ENCODE data around the gene LRRC26. TPM values are rescaled to one million over a fixed set of nuclear protein-coding genes. Genes with fewer than 3 reads are reported as not detected.
"Not testable (repeated sequence)": the region's sequence is repeated elsewhere in the genome, so short reads cannot be mapped to it uniquely, and the experiment has no call there.

The LRRC26 gene
- total RNA-seq, 1 experiment from 2014 or later: 0.52 TPM

DNA sequence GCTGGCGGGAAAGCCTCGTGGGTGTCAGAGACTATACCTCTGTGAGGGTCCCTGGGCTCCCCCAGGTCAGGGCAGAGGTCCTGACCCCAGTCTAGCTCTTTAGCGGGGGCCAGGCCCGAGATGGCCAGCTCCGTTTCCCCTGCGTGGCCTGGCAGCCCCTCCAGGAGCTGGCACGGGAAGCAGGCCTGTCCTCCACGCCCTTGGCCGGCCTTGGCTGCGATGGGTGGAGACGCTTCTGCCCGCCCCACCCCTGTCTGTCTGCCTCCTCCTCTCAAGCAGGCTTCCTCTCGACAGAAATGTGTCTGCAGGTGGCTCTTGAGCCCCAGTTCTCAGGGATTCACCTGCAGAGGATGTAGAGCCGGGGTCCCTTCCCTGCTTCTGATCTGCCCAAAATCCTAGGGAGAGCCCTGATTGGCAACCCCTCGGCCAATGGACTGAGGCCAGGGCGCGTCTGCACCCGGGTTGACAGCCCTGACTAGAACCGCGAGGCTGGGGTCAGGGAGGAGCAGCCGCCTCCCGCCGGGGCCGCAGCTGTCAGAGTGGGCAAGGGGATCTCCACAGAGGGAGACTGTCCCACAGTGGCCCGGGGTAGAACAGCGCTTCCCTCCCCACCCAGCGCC is 33.5 kb downstream of the LRRC26 start:
- CTCF ChIA-PET: interaction anchor here (0.7 kb wide), 1 partner anchor 84 kb away, joined by 3 read pairs; no protein-coding TSS in a partner anchor
- H3K27me3 Mint-ChIP-seq (ENCODE audit: unreplicated experiment): peaks cover 45% of the 10 kb centered on the region
- BruUV-seq (replicated peaks): no TSS peak
- DNase-seq: no peak
- no peaks in the 10 kb centered on the region for H3K4me1 Mint-ChIP-seq (ENCODE audit: low read depth, unreplicated experiment)
- no peak overlapping the region for H3K27ac Mint-ChIP-seq (ENCODE audit: unreplicated experiment)
- no peak overlapping the region for H3K4me3 Mint-ChIP-seq (ENCODE audit: low read depth, unreplicated experiment)
- TF ChIP-seq, protein P1, sequence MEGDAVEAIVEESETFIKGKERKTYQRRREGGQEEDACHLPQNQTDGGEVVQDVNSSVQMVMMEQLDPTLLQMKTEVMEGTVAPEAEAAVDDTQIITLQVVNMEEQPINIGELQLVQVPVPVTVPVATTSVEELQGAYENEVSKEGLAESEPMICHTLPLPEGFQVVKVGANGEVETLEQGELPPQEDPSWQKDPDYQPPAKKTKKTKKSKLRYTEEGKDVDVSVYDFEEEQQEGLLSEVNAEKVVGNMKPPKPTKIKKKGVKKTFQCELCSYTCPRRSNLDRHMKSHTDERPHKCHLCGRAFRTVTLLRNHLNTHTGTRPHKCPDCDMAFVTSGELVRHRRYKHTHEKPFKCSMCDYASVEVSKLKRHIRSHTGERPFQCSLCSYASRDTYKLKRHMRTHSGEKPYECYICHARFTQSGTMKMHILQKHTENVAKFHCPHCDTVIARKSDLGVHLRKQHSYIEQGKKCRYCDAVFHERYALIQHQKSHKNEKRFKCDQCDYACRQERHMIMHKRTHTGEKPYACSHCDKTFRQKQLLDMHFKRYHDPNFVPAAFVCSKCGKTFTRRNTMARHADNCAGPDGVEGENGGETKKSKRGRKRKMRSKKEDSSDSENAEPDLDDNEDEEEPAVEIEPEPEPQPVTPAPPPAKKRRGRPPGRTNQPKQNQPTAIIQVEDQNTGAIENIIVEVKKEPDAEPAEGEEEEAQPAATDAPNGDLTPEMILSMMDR (IDR thresholded peaks at IDR 0.05; ENCODE audit: unreplicated experiment): no peak
- H3K36me3 Mint-ChIP-seq (ENCODE audit: insufficient read depth, unreplicated experiment): no peaks in the 10 kb centered on the region
- H3K9me3 Mint-ChIP-seq (ENCODE audit: low read depth, unreplicated experiment): no peaks in the 10 kb centered on the region
- intact Hi-C loops (cut with micrococcal nuclease; ENCODE audit: unreplicated experiment): no loop called here

DNA sequence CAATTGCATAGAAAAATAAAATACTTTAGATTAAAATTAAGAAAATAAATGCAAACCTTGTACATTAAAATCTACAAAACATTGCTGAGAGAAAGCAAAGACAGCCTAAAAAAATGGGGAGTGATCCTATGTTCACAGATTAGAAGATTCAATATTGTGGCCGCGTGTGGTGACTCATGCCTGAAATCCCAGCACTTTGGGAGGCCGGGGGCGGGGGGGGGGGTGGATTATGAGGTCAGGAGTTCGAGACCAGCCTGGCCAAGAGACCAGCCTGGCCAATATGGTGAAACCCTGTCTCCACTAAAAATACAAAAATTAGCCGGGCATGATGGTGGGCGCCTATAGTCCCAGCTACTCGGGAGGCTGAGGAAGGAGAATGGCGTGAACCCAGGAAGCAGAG is 34.7 kb downstream of the LRRC26 start:
- H3K4me3 Mint-ChIP-seq (ENCODE audit: low read depth, unreplicated experiment); DNase-seq; CTCF ChIA-PET; H3K27ac Mint-ChIP-seq (ENCODE audit: unreplicated experiment); H3K9me3 Mint-ChIP-seq (ENCODE audit: low read depth, unreplicated experiment); H3K4me1 Mint-ChIP-seq (ENCODE audit: low read depth, unreplicated experiment); intact Hi-C loops (cut with micrococcal nuclease; ENCODE audit: unreplicated experiment); BruUV-seq (replicated peaks); H3K36me3 Mint-ChIP-seq (ENCODE audit: insufficient read depth, unreplicated experiment): not testable (repeated sequence)
- peaks cover 34% of the 10 kb centered on the region for H3K27me3 Mint-ChIP-seq (ENCODE audit: unreplicated experiment)

DNA sequence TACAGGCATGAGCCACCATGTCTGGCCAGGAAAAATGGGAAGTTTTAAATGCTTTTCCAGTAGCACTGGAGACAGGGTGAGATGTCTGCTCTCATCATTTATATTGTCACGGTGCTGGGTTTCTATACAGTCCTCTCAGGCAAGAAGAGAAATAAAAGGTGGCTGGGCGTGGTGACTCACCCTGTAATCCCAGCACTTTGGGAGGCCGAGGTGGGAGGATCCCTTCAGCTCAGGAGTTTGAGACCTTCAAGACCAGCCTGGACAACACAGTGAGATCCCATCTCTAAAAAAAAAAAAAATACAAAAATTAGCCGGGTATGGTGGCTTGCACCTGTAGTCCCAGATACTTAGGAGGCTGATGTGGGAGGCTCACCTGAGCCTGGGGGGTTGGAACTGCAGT is 35.7 kb downstream of the LRRC26 start:
- Mint-ChIP-seq H3K36me3 (ENCODE audit: insufficient read depth, unreplicated experiment) (peaks cover 11% of the 10 kb centered on the region), H3K4me1 (ENCODE audit: low read depth, unreplicated experiment) (no peaks in the 10 kb centered on the region), H3K4me3 (ENCODE audit: low read depth, unreplicated experiment) (no peak overlapping the region), H3K27ac (ENCODE audit: unreplicated experiment) (no peak overlapping the region), H3K9me3 (ENCODE audit: low read depth, unreplicated experiment) (no peaks in the 10 kb centered on the region), H3K27me3 (ENCODE audit: unreplicated experiment) (peaks cover 29% of the 10 kb centered on the region)
- DNase-seq: no peak
- intact Hi-C loops (cut with micrococcal nuclease; ENCODE audit: unreplicated experiment): no loop called here
- TF ChIP-seq, protein P1 (IDR thresholded peaks at IDR 0.05; ENCODE audit: unreplicated experiment): no peak
- no TSS peak for BruUV-seq (replicated peaks)
- CTCF ChIA-PET: no interaction called here

DNA sequence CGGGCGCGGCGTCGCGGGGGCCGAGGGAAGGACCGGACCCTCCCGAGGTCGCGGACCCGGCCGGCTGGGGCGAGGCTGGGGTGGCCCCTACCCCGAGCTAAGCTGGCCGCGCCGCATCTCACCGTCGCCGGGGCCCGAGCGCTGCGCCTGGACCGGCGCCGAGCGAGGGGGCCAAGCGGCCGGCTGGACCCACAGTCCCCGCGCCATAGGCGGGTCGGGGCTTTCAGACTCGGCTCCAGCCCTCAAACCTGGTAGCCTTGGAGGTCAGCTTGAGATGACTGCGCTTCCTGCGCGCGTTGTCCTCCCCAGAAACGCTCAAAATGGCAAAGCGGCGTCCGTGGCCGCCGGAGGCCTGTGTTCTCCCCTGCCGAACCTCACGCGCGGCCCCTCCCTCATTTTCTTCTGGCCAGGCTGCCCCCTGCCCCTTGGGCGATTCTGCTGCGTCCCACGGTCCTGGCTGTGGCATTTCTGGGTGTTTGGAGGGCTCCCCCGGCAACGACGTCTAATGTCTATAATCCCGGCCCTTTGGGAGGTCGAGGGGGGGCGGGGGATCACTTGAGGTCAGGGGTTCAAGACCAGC is 39.6 kb downstream of the LRRC26 start:
- peaks cover 22% of the 10 kb centered on the region for H3K4me1 Mint-ChIP-seq (ENCODE audit: low read depth, unreplicated experiment)
- DNase-seq: peak; percentile 10
- H3K4me3 Mint-ChIP-seq (ENCODE audit: low read depth, unreplicated experiment): peak overlapping the region; percentile 90
- H3K9me3 Mint-ChIP-seq (ENCODE audit: low read depth, unreplicated experiment): no peaks in the 10 kb centered on the region
- intact Hi-C loops (cut with micrococcal nuclease; ENCODE audit: unreplicated experiment): no loop called here
- H3K27me3 Mint-ChIP-seq (ENCODE audit: unreplicated experiment): peaks cover under 1% of the 10 kb centered on the region
- no TSS peak for BruUV-seq (replicated peaks)
- TF ChIP-seq, protein P1 (IDR thresholded peaks at IDR 0.05; ENCODE audit: unreplicated experiment): no peak
- H3K36me3 Mint-ChIP-seq (ENCODE audit: insufficient read depth, unreplicated experiment): peaks cover 34% of the 10 kb centered on the region
- CTCF ChIA-PET: interaction anchor here (0.6 to 1.1 kb wide), 4 partner anchors 89 to 340 kb away, joined by 3 to 8 read pairs (median 4); partner anchors contain the start of gene RNF224
- H3K27ac Mint-ChIP-seq (ENCODE audit: unreplicated experiment): peak overlapping the region; percentile 27
